Astrocyte of the cerebellum (primary cell): ENCODE data around the gene CD99.

ENCODE experiments used
- DNase-seq: peaks from one replicate; pipeline ENCODE4 v3.0.0-alpha.2; 2011; ENCODE audit warnings: low read depth
- H3K4me3 ChIP-seq: 2 replicates; pipeline ENCODE4 v1.5.1; 2011; ENCODE audit warnings: mild to moderate bottlenecking, low read depth, low read length, moderate library complexity
- in situ Hi-C: cut with HindIII; loops from 2 replicates; pipeline ENCODE4 v1.10.0; 2017; ENCODE audit warnings: low sequenced_read_pairs
- TF ChIP-seq, protein P1 (sequence below): IDR thresholded peaks from 2 replicates; pipeline ENCODE4 v1.5.1; 2012; ENCODE audit warnings: low read length, low read depth, moderate library complexity, mild to moderate bottlenecking; ENCODE audit errors: missing control alignments

Gene CD99

DNA sequence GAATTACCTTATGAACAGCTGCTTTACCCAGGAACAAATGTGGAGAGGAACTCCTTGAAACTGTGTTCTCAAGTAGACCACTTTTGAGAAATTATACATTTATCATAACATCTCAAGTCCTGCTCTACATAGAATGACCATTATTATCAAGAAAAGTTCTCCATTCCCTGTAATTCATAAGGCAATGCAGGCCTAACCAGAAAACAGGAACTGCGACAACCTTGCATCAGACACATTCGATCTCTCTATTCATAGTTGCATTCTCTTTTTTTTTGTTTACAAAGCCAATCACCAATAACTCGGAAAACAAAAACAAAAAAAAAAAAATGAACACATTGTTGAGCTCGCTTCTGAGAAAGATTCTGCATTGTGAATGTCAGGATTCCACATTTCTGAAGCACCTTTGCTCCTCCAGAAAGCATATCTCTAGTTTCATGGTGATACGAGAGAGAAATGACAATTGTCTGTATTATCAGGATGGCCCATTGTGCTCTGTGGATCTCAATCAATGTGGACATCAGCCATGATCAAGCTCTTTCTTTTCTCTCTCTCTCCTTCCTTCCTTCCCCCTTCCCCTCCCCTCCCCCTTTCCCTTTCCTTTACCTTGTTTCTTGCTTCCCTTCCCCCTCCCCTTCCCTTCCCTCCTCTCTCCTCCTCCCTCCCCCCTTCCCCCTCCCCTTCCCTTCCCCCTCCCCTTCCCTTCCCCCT, 32.4 kb upstream of the CD99 start:
- in situ Hi-C loops = no loop called here
- TF ChIP-seq, protein P1, sequence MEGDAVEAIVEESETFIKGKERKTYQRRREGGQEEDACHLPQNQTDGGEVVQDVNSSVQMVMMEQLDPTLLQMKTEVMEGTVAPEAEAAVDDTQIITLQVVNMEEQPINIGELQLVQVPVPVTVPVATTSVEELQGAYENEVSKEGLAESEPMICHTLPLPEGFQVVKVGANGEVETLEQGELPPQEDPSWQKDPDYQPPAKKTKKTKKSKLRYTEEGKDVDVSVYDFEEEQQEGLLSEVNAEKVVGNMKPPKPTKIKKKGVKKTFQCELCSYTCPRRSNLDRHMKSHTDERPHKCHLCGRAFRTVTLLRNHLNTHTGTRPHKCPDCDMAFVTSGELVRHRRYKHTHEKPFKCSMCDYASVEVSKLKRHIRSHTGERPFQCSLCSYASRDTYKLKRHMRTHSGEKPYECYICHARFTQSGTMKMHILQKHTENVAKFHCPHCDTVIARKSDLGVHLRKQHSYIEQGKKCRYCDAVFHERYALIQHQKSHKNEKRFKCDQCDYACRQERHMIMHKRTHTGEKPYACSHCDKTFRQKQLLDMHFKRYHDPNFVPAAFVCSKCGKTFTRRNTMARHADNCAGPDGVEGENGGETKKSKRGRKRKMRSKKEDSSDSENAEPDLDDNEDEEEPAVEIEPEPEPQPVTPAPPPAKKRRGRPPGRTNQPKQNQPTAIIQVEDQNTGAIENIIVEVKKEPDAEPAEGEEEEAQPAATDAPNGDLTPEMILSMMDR = no peak
- H3K4me3 ChIP-seq = no peak overlapping the region
- DNase-seq = no peak

DNA sequence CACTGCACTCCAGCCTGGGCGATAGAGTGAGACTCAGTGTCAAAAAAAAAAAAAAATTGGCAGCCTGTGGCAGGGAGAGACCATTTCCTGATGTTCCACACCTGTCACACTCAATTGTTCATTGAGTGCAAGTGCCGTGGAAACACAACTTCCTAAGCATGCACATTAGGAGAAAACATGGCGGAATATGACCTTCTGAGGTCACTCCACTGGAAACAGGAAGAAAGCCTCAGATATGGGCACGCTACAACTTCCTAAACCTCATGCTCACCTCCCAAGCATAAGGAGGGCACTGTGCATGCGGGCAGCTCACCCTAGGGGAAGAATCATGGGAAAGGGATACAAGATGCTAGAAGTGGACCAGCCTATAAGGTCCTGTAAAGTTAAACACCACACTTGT, 28.5 kb upstream of the CD99 start:
- in situ Hi-C loops = no loop called here
- no peak for DNase-seq
- TF ChIP-seq, protein P1 = no peak
- H3K4me3 ChIP-seq = no peak overlapping the region

DNA sequence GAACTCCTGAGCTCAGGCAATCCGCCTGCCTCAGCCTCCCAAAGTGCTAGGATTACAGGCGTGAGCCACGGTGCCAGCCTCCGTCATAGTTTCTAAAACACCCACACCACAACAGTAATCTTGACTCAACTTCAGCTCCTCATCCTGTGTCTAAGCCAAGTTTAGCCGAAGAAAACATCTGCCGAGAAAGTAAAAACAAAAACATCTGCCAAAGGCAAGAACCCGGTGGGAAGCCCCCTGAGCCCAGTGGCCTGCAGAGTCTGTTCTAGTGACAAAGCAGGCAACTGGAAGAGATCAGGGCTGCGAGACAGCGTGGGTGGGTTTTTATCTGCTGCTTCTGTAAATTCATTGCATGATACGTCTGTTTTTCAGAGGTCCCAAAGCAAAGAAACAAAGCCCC, 26.6 kb upstream of the CD99 start:
- no peak overlapping the region for H3K4me3 ChIP-seq
- TF ChIP-seq, protein P1 = no peak
- DNase-seq = no peak
- in situ Hi-C loops = no loop called here

DNA sequence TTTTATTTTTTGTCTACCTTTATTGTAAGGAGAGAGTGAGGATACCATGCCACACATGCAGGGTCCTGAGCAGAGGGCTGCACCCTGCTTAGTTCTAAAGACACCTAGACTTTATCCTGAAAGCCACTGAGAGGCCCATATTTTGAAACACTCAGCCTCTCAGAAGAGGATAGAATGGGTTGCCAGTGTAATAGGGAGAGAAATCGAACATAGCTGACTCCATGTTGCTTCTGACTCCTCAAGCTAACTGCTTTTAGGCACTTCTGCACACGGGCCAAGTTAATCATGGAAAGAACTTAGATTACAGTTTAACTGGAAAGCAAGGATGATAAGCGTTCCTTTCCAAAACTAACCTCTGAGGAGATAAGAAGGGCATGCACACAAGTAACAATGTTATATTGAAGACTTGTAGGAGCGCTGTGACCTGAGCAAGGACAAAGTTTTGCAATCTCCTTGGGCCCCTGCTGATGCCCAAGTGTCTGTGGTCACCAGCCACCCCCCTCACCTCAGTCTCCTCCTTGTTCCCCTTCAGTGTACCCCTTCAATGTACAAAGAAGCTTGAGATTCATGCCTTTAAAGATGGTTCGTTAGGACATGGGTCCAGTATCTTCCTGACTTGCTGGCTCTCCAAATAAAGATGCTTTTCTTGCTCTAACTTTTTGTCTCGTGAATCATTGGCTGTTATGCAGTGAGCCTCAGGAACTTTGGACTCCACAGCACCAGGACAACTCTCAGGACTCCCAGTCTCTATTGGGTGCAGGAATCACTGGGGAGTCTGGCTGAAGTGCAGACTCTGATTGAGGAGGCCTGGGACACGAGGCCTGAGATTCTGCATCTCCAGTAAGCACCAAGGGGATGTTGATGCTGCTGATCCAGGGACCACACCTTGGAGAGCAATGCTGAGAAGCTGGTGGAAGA, 25.4 kb upstream of the CD99 start:
- TF ChIP-seq, protein P1 = no peak
- no peak overlapping the region for H3K4me3 ChIP-seq
- in situ Hi-C loops = no loop called here
- no peak for DNase-seq

DNA sequence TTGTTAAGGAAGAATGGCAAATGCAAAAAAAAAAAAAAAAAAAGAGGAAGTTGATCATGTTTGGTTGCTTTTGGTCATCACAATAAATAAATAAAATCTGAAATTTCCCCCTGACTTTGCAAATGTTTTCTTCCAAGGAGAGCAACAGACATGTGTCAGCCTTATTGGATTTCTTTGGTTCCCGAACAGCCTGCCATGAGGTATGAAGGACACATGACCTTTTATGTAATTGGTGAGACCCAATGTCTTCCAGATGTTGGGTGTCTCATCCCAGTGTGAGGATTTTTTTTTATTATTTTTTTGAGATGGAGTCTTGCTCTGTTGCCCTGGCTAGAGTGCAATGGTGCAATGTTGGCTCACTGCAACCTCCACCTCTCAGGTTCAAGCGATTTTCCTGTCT, 24.6 kb upstream of the CD99 start:
- H3K4me3 ChIP-seq = no peak overlapping the region
- in situ Hi-C loops = no loop called here
- TF ChIP-seq, protein P1 = no peak
- no peak for DNase-seq

DNA sequence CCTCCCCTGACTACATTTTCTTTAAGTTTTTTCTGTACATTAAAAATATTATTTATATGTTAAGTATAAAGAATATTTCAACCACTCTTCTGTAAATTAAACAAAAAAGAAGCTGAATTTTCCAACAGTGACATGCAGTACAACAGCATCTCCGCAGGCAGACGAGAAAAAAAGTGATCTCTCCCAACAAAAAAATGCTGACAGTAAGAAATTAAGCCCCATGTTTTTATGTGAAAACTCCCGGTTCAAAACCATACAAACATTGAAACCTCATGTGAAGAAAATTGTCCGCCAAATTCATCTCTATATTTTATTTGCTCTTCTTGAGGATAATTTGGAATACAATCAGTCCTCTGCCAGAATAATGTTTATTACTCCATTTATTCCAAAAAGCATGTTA, 20.1 kb upstream of the CD99 start:
- H3K4me3 ChIP-seq = no peak overlapping the region
- TF ChIP-seq, protein P1 = no peak
- in situ Hi-C loops = no loop called here
- no peak for DNase-seq
